Ovary (tissue), 9 donors: ENCODE data around the gene GABRR3. TPM values are rescaled to one million over a fixed set of nuclear protein-coding genes. Genes with fewer than 3 reads are reported as not detected.

Experiments used
- DNase-seq, 5 donors: peaks; one replicate each; pipeline ENCODE4 v3.0.0-alpha.2; 2019 to 2020
- H3K27ac ChIP-seq, 2 donors: fragments of 200-600 bp; one replicate each; pipeline versions ENCODE4 v1.5.1 to v1.8.0; 2019 to 2022
- H3K27me3 ChIP-seq: fragments of 200-600 bp; one replicate; pipeline ENCODE4 v1.8.0; 2022
- H3K36me3 ChIP-seq: fragments of 200-600 bp; sonication (generic); one replicate; pipeline ENCODE4 v1.5.1; 2019
- H3K4me1 ChIP-seq: one replicate; pipeline ENCODE4 v1.8.1; 2013; ENCODE audit warnings: mild to moderate bottlenecking, moderate library complexity; ENCODE audit not compliant: insufficient read depth
- H3K4me3 ChIP-seq: fragments of 200-600 bp; sonication (generic); one replicate; pipeline ENCODE4 v1.5.1; 2017
- H3K9me3 ChIP-seq, 2 donors: fragments of 200-600 bp in 1 of 2; sonication (generic) in 1 of 2; one replicate each; pipeline versions ENCODE4 v1.5.1 to v1.8.1; 2013 to 2019; ENCODE audit warnings: mild to moderate bottlenecking in 1 of 2, moderate library complexity in 1 of 2
- EP300 ChIP-seq: sonication (generic); formaldehyde crosslinking; IDR thresholded peaks from one replicate; pipeline ENCODE4 v1.6.1; 2017; ENCODE audit warnings: antibody characterized with exemption
- POLR2A ChIP-seq: fragments of 450-650 bp; IDR thresholded peaks from one replicate; pipeline ENCODE4 v1.6.1; 2017; ENCODE audit warnings: antibody characterized with exemption, mild to moderate bottlenecking, moderate library complexity
- WGBS, 3 donors: extraction: QIAGEN DNeasy Blood & Tissue Kit in 1 of 3; methylation state at CpG; one replicate each; pipeline versions ENCODE4 v1.1.5 to v1.1.7; 2013 to 2017; 5-methylcytosine and 5-hydroxymethylcytosine counted together
- intact Hi-C, 4 donors: fragments of 100-400 bp; cut with DNase I; formaldehyde crosslinking; loops; one replicate each; pipeline versions ENCODE4 v1.11.0 to v1.15.1; 2022 to 2023
- polyA plus RNA-seq, 2 donors: library from polyadenylated mRNA; stranded (reverse); fragments of 200-250 nt in 1 of 2; fragments of 350-450 nt in 1 of 2; fragmentation: Illumina TruSeq in 1 of 2; extraction: RNeasy Lipid Tissue Mini Kit (QIAGEN cat#74804) in 1 of 2; gene quantifications; one replicate each; pipeline ENCODE4 v1.2.3, GENCODE V29; 2013 to 2014
- total RNA-seq, 7 donors: library from RNA; depleted of rRNA in 2 of 7; stranded (reverse); fragments of >200 nt in 2 of 7; fragmentation: NEBNext Ultra II Directional in 3 of 7; extraction: Animal tissue kit (Norgen Biotek cat#: 25700) in 3 of 7; gene quantifications; one replicate each; pipeline versions ENCODE4 v1.1.0 to v1.2.4, GENCODE V29; 2016 to 2023
- TF ChIP-seq, protein P1 (sequence below), 3 donors: fragments of 450-650 bp in 2 of 3; fragments of 200-600 bp in 1 of 3; IDR thresholded peaks; one replicate each; pipeline versions ENCODE4 v1.5.1 to v1.8.0; 2016 to 2022; ENCODE audit warnings: antibody characterized with exemption in 3 of 3, mild to moderate bottlenecking in 1 of 3
- donor health status: DM: no; HTN: no; CAD: no; lungs with moderate emphysema.
- donor health status: DM: no; HTN: no; CAD: no.
- donor health status: Bipolar disorder and iron deficiency.
- donor health status: DM: yes; HTN: yes; CAD: no.
- donor health status: DM: no; HTN: no; CAD: no.
- donor health status: DM: yes; HTN: yes; CAD: no.

The GABRR3 gene
- total and polyA plus RNA-seq, 9 donors, result not detected

GRCh38 chr3:97999103-97999502 is 36.0 kb downstream of the GABRR3 start:
- H3K4me1 ChIP-seq, result no peaks in the 10 kb centered on the region
- no peaks in the 10 kb centered on the region for H3K36me3 ChIP-seq
- no peak overlapping the region for H3K27ac ChIP-seq
- no peaks in the 10 kb centered on the region for H3K27me3 ChIP-seq
- H3K4me3 ChIP-seq, result no peak overlapping the region
- TF ChIP-seq POLR2A, result no peak
- TF ChIP-seq, protein P1, sequence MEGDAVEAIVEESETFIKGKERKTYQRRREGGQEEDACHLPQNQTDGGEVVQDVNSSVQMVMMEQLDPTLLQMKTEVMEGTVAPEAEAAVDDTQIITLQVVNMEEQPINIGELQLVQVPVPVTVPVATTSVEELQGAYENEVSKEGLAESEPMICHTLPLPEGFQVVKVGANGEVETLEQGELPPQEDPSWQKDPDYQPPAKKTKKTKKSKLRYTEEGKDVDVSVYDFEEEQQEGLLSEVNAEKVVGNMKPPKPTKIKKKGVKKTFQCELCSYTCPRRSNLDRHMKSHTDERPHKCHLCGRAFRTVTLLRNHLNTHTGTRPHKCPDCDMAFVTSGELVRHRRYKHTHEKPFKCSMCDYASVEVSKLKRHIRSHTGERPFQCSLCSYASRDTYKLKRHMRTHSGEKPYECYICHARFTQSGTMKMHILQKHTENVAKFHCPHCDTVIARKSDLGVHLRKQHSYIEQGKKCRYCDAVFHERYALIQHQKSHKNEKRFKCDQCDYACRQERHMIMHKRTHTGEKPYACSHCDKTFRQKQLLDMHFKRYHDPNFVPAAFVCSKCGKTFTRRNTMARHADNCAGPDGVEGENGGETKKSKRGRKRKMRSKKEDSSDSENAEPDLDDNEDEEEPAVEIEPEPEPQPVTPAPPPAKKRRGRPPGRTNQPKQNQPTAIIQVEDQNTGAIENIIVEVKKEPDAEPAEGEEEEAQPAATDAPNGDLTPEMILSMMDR (IDR thresholded peaks at IDR 0.05), result no peak
- no peak for TF ChIP-seq EP300
- no peaks in the 10 kb centered on the region for H3K9me3 ChIP-seq
- WGBS, 3 donors, result 66 to 71% (median 71%) methylated on average over 5 of the region's 5 CpGs
- DNase-seq, result no peak
- intact Hi-C loops, result no loop called here

DNA sequence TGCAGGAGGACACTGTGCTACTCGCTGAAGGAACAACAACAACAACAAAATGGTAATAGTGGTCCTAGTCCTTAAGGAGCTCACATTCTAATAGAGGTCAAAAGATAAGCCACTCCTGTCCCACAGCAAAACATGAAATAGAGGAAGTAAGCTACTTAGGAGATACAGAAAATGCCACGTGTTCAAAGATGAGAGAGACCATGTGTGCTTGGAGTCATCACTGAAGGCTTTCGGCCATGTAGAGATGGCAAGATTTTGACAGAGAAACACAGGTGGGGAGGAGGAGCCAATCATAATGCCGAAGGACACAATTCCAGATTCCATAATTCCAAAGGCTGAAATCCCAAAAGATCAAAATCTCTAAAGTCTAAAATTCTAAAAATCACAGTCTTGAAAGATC is 38.1 kb downstream of the GABRR3 start:
- no peak for DNase-seq
- H3K27me3 ChIP-seq, result no peaks in the 10 kb centered on the region
- WGBS, 3 donors, result 84 to 90% (median 85%) methylated on average over 4 of the region's 4 CpGs
- intact Hi-C loops, result no loop called here
- H3K9me3 ChIP-seq, result no peaks in the 10 kb centered on the region
- H3K27ac ChIP-seq, result no peak overlapping the region
- no peak overlapping the region for H3K4me3 ChIP-seq
- no peaks in the 10 kb centered on the region for H3K36me3 ChIP-seq
- no peaks in the 10 kb centered on the region for H3K4me1 ChIP-seq
- TF ChIP-seq, protein P1 (IDR thresholded peaks at IDR 0.05), result no peak
- TF ChIP-seq EP300 (no peak), POLR2A (no peak)

DNA sequence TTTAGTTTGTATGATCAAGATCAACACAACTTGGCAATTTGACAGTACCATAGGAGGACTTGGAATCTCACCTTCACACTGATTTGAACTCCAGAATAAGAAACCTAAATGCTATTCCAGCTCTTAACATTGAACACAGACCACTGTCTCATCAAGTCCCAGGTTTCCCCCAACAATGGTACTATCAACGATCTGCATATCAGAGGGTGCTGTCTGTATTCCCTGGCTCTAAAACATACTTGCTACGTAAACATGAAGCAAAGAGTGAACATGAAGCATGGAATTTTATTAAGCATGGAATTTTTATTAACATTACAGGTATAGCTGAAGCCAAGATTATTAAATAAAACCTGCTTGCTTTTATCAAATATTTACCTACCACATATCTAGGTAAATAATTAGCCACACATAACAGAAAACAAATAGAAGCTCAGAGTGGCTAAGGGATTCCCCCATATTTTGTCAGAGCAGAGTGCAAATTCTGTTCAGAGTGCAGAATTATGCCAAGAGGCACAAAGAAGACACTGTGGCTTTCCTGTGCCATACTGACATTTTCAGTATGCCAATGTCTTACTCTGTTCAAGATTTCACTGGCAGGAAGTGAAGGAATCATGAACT is 40.7 kb downstream of the GABRR3 start:
- no peak for DNase-seq
- H3K27me3 ChIP-seq, result no peaks in the 10 kb centered on the region
- no peak overlapping the region for H3K4me3 ChIP-seq
- H3K27ac ChIP-seq, result no peak overlapping the region
- TF ChIP-seq EP300 (no peak), POLR2A (no peak)
- TF ChIP-seq, protein P1 (IDR thresholded peaks at IDR 0.05), result no peak
- 84 to 88% (median 87%) methylated on average over 2 of the region's 2 CpGs for WGBS, 3 donors
- intact Hi-C loops, result no loop called here
- no peaks in the 10 kb centered on the region for H3K36me3 ChIP-seq
- no peaks in the 10 kb centered on the region for H3K4me1 ChIP-seq
- H3K9me3 ChIP-seq, result no peaks in the 10 kb centered on the region

- no peaks in the 10 kb centered on the region for H3K27me3 ChIP-seq
- no peaks in the 10 kb centered on the region for H3K9me3 ChIP-seq
- H3K36me3 ChIP-seq, result no peaks in the 10 kb centered on the region
- H3K27ac ChIP-seq, result no peak overlapping the region
- H3K4me3 ChIP-seq, result no peak overlapping the region
- DNase-seq, result no peak
- 74 to 79% (median 77%) methylated on average over 2 of the region's 2 CpGs for WGBS, 3 donors
- no peaks in the 10 kb centered on the region for H3K4me1 ChIP-seq
- intact Hi-C loops, result no loop called here
- TF ChIP-seq POLR2A, result no peak
- TF ChIP-seq EP300, result no peak
- TF ChIP-seq, protein P1 (IDR thresholded peaks at IDR 0.05), result no peak
These were observed 41.6 kb downstream of the GABRR3 start for GRCh38 chr3:97993526-97993925.
